Small intestine (tissue), 7 donors: ENCODE data around the gene KCNN3. TPM values are rescaled to one million over a fixed set of nuclear protein-coding genes. Genes with fewer than 3 reads are reported as not detected.
A peak's percentile ranks its signal among the peaks of the same experiment; 100 is the strongest.

ENCODE experiments used
- DNase-seq, 2 donors: peaks; one replicate each; pipeline versions ENCODE4 v3.0.0 to v3.0.0-alpha.2; 2013
- FAIRE-seq: peaks from 2 replicates; lab custom pipeline; 2012; peaks lifted over from hg19 to GRCh38; lab: Jason Lieb, UNC
- H3K27ac ChIP-seq, 3 donors: one replicate each; pipeline ENCODE4 v1.5.1; 2013; ENCODE audit warnings: low read length in 2 of 3, mild to moderate bottlenecking in 2 of 3, control low read depth in 1 of 3, inconsistent platforms in 1 of 3, low read depth in 1 of 3, moderate library complexity in 1 of 3
- H3K27me3 ChIP-seq, 3 donors: one replicate each; pipeline ENCODE4 v1.6.1; 2013; ENCODE audit warnings: low read length in 3 of 3, inconsistent platforms in 1 of 3; ENCODE audit not compliant: control insufficient read depth in 3 of 3, insufficient read depth in 3 of 3
- H3K36me3 ChIP-seq, 3 donors: one replicate each; pipeline ENCODE4 v1.6.1; 2013; ENCODE audit warnings: low read length in 3 of 3, inconsistent platforms in 1 of 3, low read depth in 1 of 3, mild to moderate bottlenecking in 1 of 3, moderate library complexity in 1 of 3; ENCODE audit not compliant: control insufficient read depth in 3 of 3, insufficient read depth in 2 of 3
- H3K4me1 ChIP-seq, 3 donors: one replicate each; pipeline ENCODE4 v1.6.1; 2013; ENCODE audit warnings: low read length in 2 of 3, inconsistent platforms in 1 of 3, low read depth in 1 of 3, mild to moderate bottlenecking in 1 of 3, moderate library complexity in 1 of 3; ENCODE audit not compliant: control insufficient read depth in 3 of 3, insufficient read depth in 2 of 3
- H3K4me3 ChIP-seq, 3 donors: one replicate each; pipeline ENCODE4 v1.5.1; 2013; ENCODE audit warnings: low read length in 3 of 3, control low read depth in 1 of 3, inconsistent platforms in 1 of 3, low read depth in 1 of 3, mild to moderate bottlenecking in 1 of 3, moderate library complexity in 1 of 3
- H3K9me3 ChIP-seq, 2 donors: one replicate each; pipeline ENCODE4 v1.6.1; 2013; ENCODE audit warnings: low read depth in 1 of 2, low read length in 1 of 2; ENCODE audit not compliant: control insufficient read depth in 2 of 2, insufficient read depth in 1 of 2
- WGBS, 3 donors: extraction: QIAGEN DNeasy Blood & Tissue Kit; methylation state at CpG; one replicate each; pipeline ENCODE4 v1.1.7; 2013; 5-methylcytosine and 5-hydroxymethylcytosine counted together
- polyA plus RNA-seq, 4 donors: library from polyadenylated mRNA; stranded (reverse) in 3 of 4; unstranded in 1 of 4; fragments of 200-250 nt in 3 of 4; fragments of 120-200 nt in 1 of 4; gene quantifications; one replicate each; pipeline versions ENCODE4 v1.2.1 to v1.2.3, GENCODE V29; 2013
- donor health status: healthy with polysubstance abuse.
- donor health status: control.
- donor health status: control.
- donor health status: Bipolar disorder and iron deficiency.
- donor health status: healthy.

Gene KCNN3
- polyA plus RNA-seq, 4 donors = 0.27 to 1.6 (median 0.94) TPM

DNA sequence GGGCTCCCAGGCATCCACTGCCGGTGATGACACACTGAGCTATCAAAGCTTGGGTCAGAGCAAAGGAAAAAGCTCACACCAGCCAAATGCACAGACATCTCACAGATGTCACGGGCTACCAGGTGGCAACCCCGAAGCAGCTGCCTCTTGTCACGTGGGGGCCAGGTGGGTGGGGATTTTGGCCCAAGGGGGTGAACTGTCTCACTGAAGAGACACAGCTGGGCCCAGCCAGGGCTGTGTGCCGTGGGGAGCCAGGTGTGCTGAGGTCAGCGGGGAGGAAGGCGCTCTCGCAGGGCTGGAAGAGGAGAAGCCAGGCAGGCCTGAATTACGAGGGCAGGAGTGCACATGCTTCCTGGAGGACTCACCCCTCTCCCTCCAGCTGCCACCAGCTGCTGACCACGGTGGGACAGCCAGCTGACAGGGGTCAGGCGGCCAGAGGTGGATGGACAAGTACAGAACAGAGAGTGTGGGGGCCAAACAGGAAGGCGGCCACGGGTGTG lies 32.4 kb downstream of the KCNN3 start:
- 24 to 42% (median 40%) methylated on average over 13 of the region's 13 CpGs for WGBS, 3 donors
- DNase-seq (peak; percentile 6 to 28), FAIRE-seq (no peak)
- Histone ChIP-seq H3K4me1 (peaks cover 0 to 20% (median 2%) of the 10 kb centered on the region in 3 donors), H3K27ac (peak overlapping the region in 1 of 3 donors; percentile 72), H3K4me3 (no peak overlapping the region), H3K27me3 (peaks cover 0 to 2% (median 0%) of the 10 kb centered on the region in 3 donors), H3K9me3 (peaks cover 0 to 2% of the 10 kb centered on the region in 2 donors), H3K36me3 (peaks cover 0 to 3% (median 0%) of the 10 kb centered on the region in 3 donors)

GRCh38 chr1:154837034-154837671 lies 32.9 kb downstream of the KCNN3 start:
- 34 to 51% (median 45%) methylated on average over 13 of the region's 13 CpGs for WGBS, 3 donors
- Histone ChIP-seq H3K4me3 (no peak overlapping the region), H3K27me3 (peaks cover 0 to 2% (median 0%) of the 10 kb centered on the region in 3 donors), H3K36me3 (peaks cover 0 to 3% (median 0%) of the 10 kb centered on the region in 3 donors), H3K4me1 (peaks cover 0 to 20% (median 2%) of the 10 kb centered on the region in 3 donors), H3K27ac (peak overlapping the region in 1 of 3 donors; percentile 72), H3K9me3 (peaks cover 0 to 2% of the 10 kb centered on the region in 2 donors)
- DNase-seq (peak in 1 of 2 donors; percentile 30), FAIRE-seq (no peak)

- peaks cover 0 to 19% (median 2%) of the 10 kb centered on the region in 3 donors for H3K4me1 ChIP-seq
- H3K4me3 ChIP-seq = no peak overlapping the region
- FAIRE-seq (no peak), DNase-seq (no peak)
- no peak overlapping the region for H3K27ac ChIP-seq
- peaks cover 0 to 3% (median 0%) of the 10 kb centered on the region in 3 donors for H3K36me3 ChIP-seq
- H3K27me3 ChIP-seq = peaks cover 0 to 2% (median 0%) of the 10 kb centered on the region in 3 donors
- peaks cover 0 to 2% of the 10 kb centered on the region in 2 donors for H3K9me3 ChIP-seq
- WGBS, 3 donors = 29 to 70% (median 46%) methylated on average over 6 of the region's 6 CpGs
These were observed 34.4 kb downstream of the KCNN3 start for GRCh38 chr1:154835531-154836324.

GRCh38 chr1:154833841-154834240 lies 36.2 kb downstream of the KCNN3 start:
- Histone ChIP-seq H3K4me1 (peaks cover 0 to 14% (median 2%) of the 10 kb centered on the region in 3 donors), H3K27ac (no peak overlapping the region), H3K27me3 (peaks cover 0 to 3% (median 0%) of the 10 kb centered on the region in 3 donors), H3K9me3 (peaks cover 0 to 2% of the 10 kb centered on the region in 2 donors), H3K36me3 (peaks cover 0 to 3% (median 0%) of the 10 kb centered on the region in 3 donors), H3K4me3 (no peak overlapping the region)
- no peak for FAIRE-seq
- no peak for DNase-seq
- 77 to 87% (median 86%) methylated on average over 5 of the region's 5 CpGs for WGBS, 3 donors

GRCh38 chr1:154833209-154833608 lies 36.9 kb downstream of the KCNN3 start:
- H3K4me3 ChIP-seq = no peak overlapping the region
- WGBS, 3 donors = 80 to 82% (median 80%) methylated on average over 9 of the region's 9 CpGs
- DNase-seq (no peak), FAIRE-seq (no peak)
- peaks cover 0 to 3% (median 0%) of the 10 kb centered on the region in 3 donors for H3K27me3 ChIP-seq
- peak overlapping the region in 1 of 3 donors; percentile 17 for H3K27ac ChIP-seq
- H3K4me1 ChIP-seq = peaks cover 0 to 14% (median 2%) of the 10 kb centered on the region in 3 donors
- peaks cover 0 to 3% (median 0%) of the 10 kb centered on the region in 3 donors for H3K36me3 ChIP-seq
- H3K9me3 ChIP-seq = no peaks in the 10 kb centered on the region

DNA sequence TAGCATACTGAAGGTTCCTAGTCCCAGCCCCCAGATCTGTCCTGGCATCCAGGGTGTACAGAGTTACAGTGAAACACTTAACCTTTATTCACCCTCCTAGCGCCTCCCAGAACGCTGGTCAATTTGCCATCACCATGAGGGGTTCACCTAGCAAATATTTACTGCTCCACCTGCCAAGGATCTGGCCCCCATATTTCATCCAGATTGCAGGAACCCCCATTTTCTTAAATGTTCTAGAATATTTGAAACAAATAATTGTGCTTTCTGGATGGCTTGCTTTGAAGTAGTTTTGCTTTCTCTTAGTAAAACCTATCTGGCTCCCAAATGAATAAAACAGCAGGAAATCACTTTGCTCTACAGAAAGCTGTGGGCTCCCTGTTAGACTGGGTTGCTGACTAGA lies 37.7 kb downstream of the KCNN3 start:
- H3K4me3 ChIP-seq = no peak overlapping the region
- 73 to 91% (median 87%) methylated on average over 2 of the region's 2 CpGs for WGBS, 3 donors
- no peak for FAIRE-seq

GRCh38 chr1:154831462-154831861 lies 38.6 kb downstream of the KCNN3 start:
- H3K27ac ChIP-seq = no peak overlapping the region
- H3K9me3 ChIP-seq = no peaks in the 10 kb centered on the region
- H3K27me3 ChIP-seq = peaks cover 0 to 6% (median 0%) of the 10 kb centered on the region in 3 donors
- FAIRE-seq (no peak), DNase-seq (no peak)
- no peak overlapping the region for H3K4me3 ChIP-seq
- 83 to 92% (median 89%) methylated on average over 2 of the region's 2 CpGs for WGBS, 3 donors
- H3K36me3 ChIP-seq = peaks cover 0 to 3% (median 0%) of the 10 kb centered on the region in 3 donors
- H3K4me1 ChIP-seq = peaks cover 0 to 14% (median 2%) of the 10 kb centered on the region in 3 donors

More for the DNA sequence above, 37.7 kb downstream of the KCNN3 start:
- no peak for DNase-seq
- peaks cover 0 to 3% (median 0%) of the 10 kb centered on the region in 3 donors for H3K36me3 ChIP-seq
- H3K27ac ChIP-seq = no peak overlapping the region
- peaks cover 0 to 14% (median 2%) of the 10 kb centered on the region in 3 donors for H3K4me1 ChIP-seq
- no peaks in the 10 kb centered on the region for H3K9me3 ChIP-seq
- peaks cover 0 to 3% (median 0%) of the 10 kb centered on the region in 3 donors for H3K27me3 ChIP-seq

- DNase-seq (no peak), FAIRE-seq (no peak)
- peaks cover 0 to 6% (median 0%) of the 10 kb centered on the region in 3 donors for H3K27me3 ChIP-seq
- no peak overlapping the region for H3K27ac ChIP-seq
- WGBS, 3 donors = 87 to 96% (median 91%) methylated on average over 5 of the region's 5 CpGs
- no peak overlapping the region for H3K4me3 ChIP-seq
- no peaks in the 10 kb centered on the region for H3K9me3 ChIP-seq
- H3K36me3 ChIP-seq = peaks cover 0 to 3% (median 0%) of the 10 kb centered on the region in 3 donors
- no peaks in the 10 kb centered on the region for H3K4me1 ChIP-seq
These were observed 41.0 kb downstream of the KCNN3 start for GRCh38 chr1:154829062-154829461.
